ENCODE measurements around the gene SNCAIP. TPM values are rescaled to one million over a fixed set of nuclear protein-coding genes. Genes with fewer than 3 reads are reported as not detected.

The SNCAIP gene
- total RNA-seq, 2 donors from 2014 or later: not detected

DNA sequence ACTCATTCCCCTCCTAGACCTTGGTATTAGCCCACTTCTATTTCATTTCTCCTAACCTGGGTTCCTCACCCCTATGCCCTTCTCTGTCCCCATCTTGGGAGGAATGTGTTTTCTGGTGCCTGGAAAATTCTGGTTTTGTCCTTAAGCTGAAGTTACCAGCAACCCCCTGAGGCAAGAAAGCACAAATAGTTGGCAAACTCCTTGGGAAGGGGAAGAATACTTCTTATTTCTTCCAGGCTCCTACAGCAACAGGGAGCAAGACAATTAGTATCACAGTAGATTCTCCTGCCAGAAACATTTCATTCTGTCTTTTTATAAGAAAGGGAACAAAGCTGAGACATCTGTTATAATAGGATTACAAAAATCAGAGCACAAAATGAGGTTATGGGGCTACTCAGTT, 142.5 kb downstream of the SNCAIP start:
- no peaks in the 10 kb centered on the region for H3K36me3 Mint-ChIP-seq (ENCODE audit: low read depth)
- no peak for ATAC-seq (replicated peaks)
- no peak overlapping the region for H3K4me3 Mint-ChIP-seq
- H3K4me1 Mint-ChIP-seq: no peaks in the 10 kb centered on the region
- H3K9me3 Mint-ChIP-seq: no peaks in the 10 kb centered on the region
- H3K27ac Mint-ChIP-seq: no peak overlapping the region
- peaks cover 9% of the 10 kb centered on the region for H3K27me3 Mint-ChIP-seq

DNA sequence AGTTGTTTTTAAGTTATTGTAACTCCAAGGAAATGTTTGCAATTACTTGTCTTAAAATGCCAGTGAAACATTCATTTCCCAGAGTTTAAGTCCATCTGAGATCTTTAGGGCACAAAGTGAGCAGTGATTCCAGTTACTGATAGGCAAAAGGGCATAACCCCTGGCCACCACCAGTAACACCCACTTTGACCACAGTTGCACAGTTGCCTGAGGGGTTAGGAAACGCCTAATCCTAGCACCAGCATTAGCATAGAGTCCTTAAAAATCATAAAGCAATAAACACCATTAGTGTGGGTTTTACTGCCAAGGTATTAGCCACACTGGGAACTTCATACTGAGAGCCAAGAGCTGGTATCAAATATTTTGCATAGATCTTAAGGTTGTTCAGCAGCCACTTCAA, 143.9 kb downstream of the SNCAIP start:
- no peak for ATAC-seq (replicated peaks)
- H3K9me3 Mint-ChIP-seq: no peaks in the 10 kb centered on the region
- H3K27me3 Mint-ChIP-seq: peaks cover 9% of the 10 kb centered on the region
- no peak overlapping the region for H3K27ac Mint-ChIP-seq
- H3K4me1 Mint-ChIP-seq: no peaks in the 10 kb centered on the region
- H3K36me3 Mint-ChIP-seq (ENCODE audit: low read depth): no peaks in the 10 kb centered on the region
- H3K4me3 Mint-ChIP-seq: no peak overlapping the region

- Mint-ChIP-seq H3K9me3 (no peaks in the 10 kb centered on the region), H3K4me1 (no peaks in the 10 kb centered on the region), H3K4me3 (no peak overlapping the region), H3K36me3 (ENCODE audit: low read depth) (no peaks in the 10 kb centered on the region), H3K27ac (no peak overlapping the region), H3K27me3 (peaks cover 12% of the 10 kb centered on the region)
- ATAC-seq (replicated peaks): no peak
Measured at GRCh38 chr5:122457178-122457826, 145.3 kb downstream of the SNCAIP start.

- no peaks in the 10 kb centered on the region for H3K9me3 Mint-ChIP-seq
- no peak for ATAC-seq (replicated peaks)
- peaks cover 12% of the 10 kb centered on the region for H3K27me3 Mint-ChIP-seq
- no peaks in the 10 kb centered on the region for H3K4me1 Mint-ChIP-seq
- no peaks in the 10 kb centered on the region for H3K36me3 Mint-ChIP-seq (ENCODE audit: low read depth)
- no peak overlapping the region for H3K27ac Mint-ChIP-seq
- H3K4me3 Mint-ChIP-seq: no peak overlapping the region
Measured at GRCh38 chr5:122458278-122458872, 146.3 kb downstream of the SNCAIP start.

DNA sequence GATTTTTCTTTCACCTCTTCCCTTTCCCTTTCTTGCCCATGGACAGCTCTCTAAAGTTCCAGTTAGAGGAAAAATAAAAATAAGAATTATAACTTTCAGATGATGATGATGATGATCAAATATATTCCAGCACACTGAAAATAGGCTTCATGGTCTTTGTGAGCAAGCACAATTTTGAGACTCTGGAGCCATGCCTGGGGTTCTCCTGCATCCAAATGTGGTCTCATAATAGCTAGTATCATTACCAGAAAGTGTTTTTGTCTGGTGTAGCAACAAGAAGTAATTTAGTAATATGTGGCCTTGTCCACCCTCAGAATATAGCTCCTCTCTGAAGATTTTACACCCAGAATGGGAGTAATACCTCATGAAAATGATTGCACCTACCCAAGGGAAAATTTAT, 150.4 kb downstream of the SNCAIP start:
- ATAC-seq (replicated peaks): no peak
- no peaks in the 10 kb centered on the region for H3K36me3 Mint-ChIP-seq (ENCODE audit: low read depth)
- no peaks in the 10 kb centered on the region for H3K9me3 Mint-ChIP-seq
- no peak overlapping the region for H3K27ac Mint-ChIP-seq
- H3K4me1 Mint-ChIP-seq: no peaks in the 10 kb centered on the region
- H3K4me3 Mint-ChIP-seq: no peak overlapping the region
- peaks cover 11% of the 10 kb centered on the region for H3K27me3 Mint-ChIP-seq

DNA sequence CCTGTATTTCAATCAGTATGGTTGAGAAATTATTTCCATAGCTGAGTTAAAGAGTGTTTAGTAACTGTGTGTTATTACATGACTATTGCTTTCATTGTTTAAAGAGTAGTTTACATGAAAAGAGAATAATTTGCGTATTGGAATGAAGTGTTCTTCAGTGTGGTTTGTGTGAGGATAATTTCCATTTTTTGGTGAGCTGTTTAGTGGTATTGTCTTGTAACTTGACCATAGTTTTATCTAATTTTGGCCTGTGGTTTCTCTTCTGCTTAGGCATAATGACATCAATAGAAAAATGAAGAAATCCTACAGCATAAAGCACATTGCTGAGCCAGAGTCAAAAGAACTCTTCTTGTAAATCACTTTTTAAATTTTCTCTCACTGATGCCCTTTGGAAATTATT, 151.2 kb downstream of the SNCAIP start:
- no peaks in the 10 kb centered on the region for H3K36me3 Mint-ChIP-seq (ENCODE audit: low read depth)
- no peak overlapping the region for H3K4me3 Mint-ChIP-seq
- ATAC-seq (replicated peaks): no peak
- no peaks in the 10 kb centered on the region for H3K4me1 Mint-ChIP-seq
- no peaks in the 10 kb centered on the region for H3K9me3 Mint-ChIP-seq
- H3K27ac Mint-ChIP-seq: no peak overlapping the region
- peaks cover 6% of the 10 kb centered on the region for H3K27me3 Mint-ChIP-seq

DNA sequence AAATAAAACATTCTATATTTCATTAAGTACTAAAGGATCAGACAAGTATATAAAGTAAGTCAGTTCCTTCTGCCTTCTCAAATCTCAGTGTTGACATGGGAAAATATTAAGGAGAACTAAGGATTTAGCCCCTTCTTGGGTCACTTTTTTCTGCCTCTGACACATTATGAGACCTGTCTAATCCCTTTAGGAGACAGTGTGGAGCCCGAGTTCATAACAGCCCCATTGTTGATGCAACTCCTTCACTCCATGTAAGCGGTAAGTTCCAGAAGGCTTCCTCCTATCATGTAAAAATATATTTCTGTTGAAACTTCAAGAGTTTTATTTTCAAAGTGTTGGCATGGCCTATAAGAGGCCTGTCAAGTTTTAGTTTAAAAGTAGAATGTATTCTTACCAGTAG, 152.2 kb downstream of the SNCAIP start:
- no peak overlapping the region for H3K4me3 Mint-ChIP-seq
- no peaks in the 10 kb centered on the region for H3K9me3 Mint-ChIP-seq
- peaks cover 3% of the 10 kb centered on the region for H3K27me3 Mint-ChIP-seq
- no peaks in the 10 kb centered on the region for H3K4me1 Mint-ChIP-seq
- H3K36me3 Mint-ChIP-seq (ENCODE audit: low read depth): no peaks in the 10 kb centered on the region
- H3K27ac Mint-ChIP-seq: no peak overlapping the region
- ATAC-seq (replicated peaks): no peak

DNA sequence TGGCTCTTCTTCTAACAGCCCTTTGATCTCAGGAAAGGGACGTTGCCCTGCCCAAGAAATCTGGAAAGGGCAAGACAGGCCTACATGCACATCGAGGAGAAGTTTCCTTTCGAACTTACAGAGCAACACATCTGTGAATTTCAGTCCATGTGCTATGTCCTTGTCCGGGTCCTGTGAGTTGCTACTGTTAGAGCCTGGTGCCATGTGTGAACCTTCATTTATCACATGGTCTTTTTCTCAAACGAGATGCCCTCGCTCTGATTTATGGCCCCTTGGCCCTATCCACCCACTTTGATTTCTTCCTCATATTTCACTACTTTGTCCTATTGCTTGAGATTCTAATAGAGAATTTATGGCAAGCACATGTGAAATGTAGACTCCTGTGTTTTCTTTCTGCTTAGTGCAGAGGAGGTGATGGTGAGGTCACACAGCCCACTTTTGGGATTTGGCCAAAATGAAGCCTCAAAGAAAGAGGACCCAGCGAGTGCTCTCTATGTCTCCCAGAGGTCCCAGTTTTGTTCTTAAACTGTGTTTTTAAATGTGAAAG, 153.1 kb downstream of the SNCAIP start:
- Mint-ChIP-seq H3K9me3 (no peaks in the 10 kb centered on the region), H3K4me3 (no peak overlapping the region), H3K4me1 (no peaks in the 10 kb centered on the region), H3K27me3 (peaks cover 6% of the 10 kb centered on the region), H3K27ac (no peak overlapping the region), H3K36me3 (ENCODE audit: low read depth) (no peaks in the 10 kb centered on the region)
- ATAC-seq (replicated peaks): no peak

- Mint-ChIP-seq H3K27ac (no peak overlapping the region), H3K27me3 (peaks cover 6% of the 10 kb centered on the region), H3K9me3 (no peaks in the 10 kb centered on the region), H3K4me3 (no peak overlapping the region), H3K36me3 (ENCODE audit: low read depth) (no peaks in the 10 kb centered on the region), H3K4me1 (no peaks in the 10 kb centered on the region)
- ATAC-seq (replicated peaks): no peak
Measured at GRCh38 chr5:122465994-122466393, 154.0 kb downstream of the SNCAIP start.

- Mint-ChIP-seq H3K4me3 (no peak overlapping the region), H3K27me3 (peaks cover 3% of the 10 kb centered on the region), H3K4me1 (no peaks in the 10 kb centered on the region), H3K27ac (no peak overlapping the region), H3K9me3 (no peaks in the 10 kb centered on the region), H3K36me3 (ENCODE audit: low read depth) (no peaks in the 10 kb centered on the region)
- ATAC-seq (replicated peaks): no peak
Measured at GRCh38 chr5:122468351-122469116, 156.5 kb downstream of the SNCAIP start.

DNA sequence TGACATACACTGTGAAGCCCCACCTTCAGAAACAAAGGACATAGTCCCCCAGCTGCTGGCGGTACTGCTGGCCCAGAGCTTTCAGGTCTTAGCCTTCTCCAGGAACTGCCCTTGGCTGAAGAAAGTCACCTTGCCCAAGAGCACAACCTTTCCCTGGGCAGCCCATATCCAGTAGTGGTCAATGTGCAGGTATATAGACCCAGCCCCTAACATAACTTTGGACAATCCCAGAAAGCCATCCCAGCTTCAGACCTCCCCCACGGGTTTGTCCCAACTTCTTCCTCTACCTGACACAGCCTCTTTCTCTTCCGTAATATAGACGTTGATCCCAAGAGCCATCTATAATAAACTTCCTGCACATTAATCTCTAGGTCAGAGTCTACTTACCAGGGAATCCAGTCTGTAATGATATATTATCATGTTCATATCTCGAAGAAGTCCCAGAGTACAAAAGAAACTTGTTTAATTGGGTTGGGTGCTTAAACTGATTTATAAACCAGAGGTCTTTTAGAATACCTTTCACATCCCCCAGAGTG, 157.4 kb downstream of the SNCAIP start:
- H3K27me3 Mint-ChIP-seq: peaks cover 3% of the 10 kb centered on the region
- H3K4me1 Mint-ChIP-seq: no peaks in the 10 kb centered on the region
- H3K36me3 Mint-ChIP-seq (ENCODE audit: low read depth): no peaks in the 10 kb centered on the region
- H3K9me3 Mint-ChIP-seq: no peaks in the 10 kb centered on the region
- no peak overlapping the region for H3K27ac Mint-ChIP-seq
- no peak for ATAC-seq (replicated peaks)
- no peak overlapping the region for H3K4me3 Mint-ChIP-seq

GRCh38 chr5:122470365-122470764, 158.3 kb downstream of the SNCAIP start:
- H3K4me3 Mint-ChIP-seq: no peak overlapping the region
- ATAC-seq (replicated peaks): no peak
- H3K27ac Mint-ChIP-seq: no peak overlapping the region
- H3K4me1 Mint-ChIP-seq: no peaks in the 10 kb centered on the region
- peaks cover 7% of the 10 kb centered on the region for H3K27me3 Mint-ChIP-seq
- no peaks in the 10 kb centered on the region for H3K9me3 Mint-ChIP-seq
- H3K36me3 Mint-ChIP-seq (ENCODE audit: low read depth): no peaks in the 10 kb centered on the region

DNA sequence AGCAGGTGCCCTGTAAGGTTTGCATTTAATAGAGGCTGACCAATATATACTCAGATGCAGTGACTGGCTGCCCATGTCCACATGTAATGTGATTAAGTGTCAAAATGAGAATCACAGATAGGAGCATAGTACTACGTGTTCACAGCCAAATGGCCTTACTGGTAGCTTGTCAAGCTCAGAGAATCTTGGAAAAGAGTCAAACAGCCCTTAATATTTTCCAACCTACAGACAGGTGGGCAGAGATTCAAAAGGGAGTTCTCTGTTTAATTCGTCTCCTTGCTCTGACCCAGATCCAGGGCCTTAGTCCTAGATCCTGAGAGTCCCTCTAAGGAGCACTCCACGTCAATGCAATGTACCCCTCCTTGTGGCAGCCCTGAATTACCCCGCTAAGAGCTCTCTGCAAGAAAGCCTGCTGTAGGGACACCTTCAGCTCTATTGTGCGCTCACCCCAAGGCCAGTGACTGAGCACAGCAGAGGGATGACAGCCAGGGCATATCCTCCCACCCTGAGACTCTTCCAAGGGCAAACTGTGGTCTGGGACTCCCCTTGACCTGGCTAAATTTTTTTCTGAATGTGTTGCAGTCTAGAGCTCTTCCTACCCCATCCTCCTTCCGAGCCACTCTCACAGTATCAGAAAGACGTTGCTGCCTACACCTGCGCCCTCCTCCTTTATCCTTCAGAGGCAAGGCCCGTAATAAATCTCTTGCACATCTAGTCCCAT, 159.2 kb downstream of the SNCAIP start:
- H3K4me3 Mint-ChIP-seq: no peak overlapping the region
- H3K9me3 Mint-ChIP-seq: no peaks in the 10 kb centered on the region
- peaks cover 7% of the 10 kb centered on the region for H3K27me3 Mint-ChIP-seq
- ATAC-seq (replicated peaks): no peak
- no peaks in the 10 kb centered on the region for H3K36me3 Mint-ChIP-seq (ENCODE audit: low read depth)
- no peak overlapping the region for H3K27ac Mint-ChIP-seq
- H3K4me1 Mint-ChIP-seq: no peaks in the 10 kb centered on the region

DNA sequence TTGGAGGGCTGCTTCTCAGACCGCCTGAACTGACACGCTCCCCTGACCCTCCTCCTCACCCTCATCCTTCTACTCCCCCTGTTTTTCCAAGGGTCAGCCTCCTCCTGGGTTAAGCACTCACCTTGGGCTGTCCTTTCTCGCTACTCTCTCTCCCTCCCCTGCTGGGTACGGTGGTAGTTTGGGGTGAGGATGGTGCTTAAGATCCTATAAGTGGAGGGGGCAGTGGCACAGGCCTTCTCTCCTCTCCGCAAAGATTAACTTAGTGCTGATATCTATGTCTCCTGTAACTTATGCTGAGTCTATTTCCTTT, 159.7 kb downstream of the SNCAIP start:
- H3K4me1 Mint-ChIP-seq: no peaks in the 10 kb centered on the region
- no peaks in the 10 kb centered on the region for H3K36me3 Mint-ChIP-seq (ENCODE audit: low read depth)
- no peak overlapping the region for H3K4me3 Mint-ChIP-seq
- H3K9me3 Mint-ChIP-seq: no peaks in the 10 kb centered on the region
- no peak overlapping the region for H3K27ac Mint-ChIP-seq
- H3K27me3 Mint-ChIP-seq: peaks cover 7% of the 10 kb centered on the region
- ATAC-seq (replicated peaks): no peak
